MCF 10A (cell line): Measurements from ENCODE around the gene KIFC1. TPM values are rescaled to one million over a fixed set of nuclear protein-coding genes. Genes with fewer than 3 reads are reported as not detected.

Experiments used
- BruUV-seq: library from RNA; stranded (reverse); fragments of 400-500 nt; replicated peaks from 2 replicates; lab custom pipeline; 2021; lab: Mats Ljungman, UMichigan
- CTCF ChIA-PET: fragments of 300-600 bp; sonication (Branson Sonifier 250); formaldehyde crosslinking; extraction: SDS; loops from one replicate; lab custom pipeline; 2021; ENCODE audit warnings: antibody characterized with exemption, inconsistent platforms; lab: Yijun Ruan, JAX
- POLR2A ChIA-PET: fragments of 300-600, 350-650 bp; sonication (Branson Sonifier 250); formaldehyde crosslinking; extraction: SDS; loops from one replicate; lab custom pipeline; 2020; ENCODE audit warnings: antibody characterized with exemption, inconsistent platforms; lab: Yijun Ruan, JAX
- DNase-seq: peaks from one replicate; pipeline ENCODE4 v3.0.0-alpha.2; 2018; ENCODE audit not compliant: unreplicated experiment
- H3K27ac Mint-ChIP-seq: one replicate; pipeline ENCODE4 v1.8.0; 2022; ENCODE audit warnings: mild to moderate bottlenecking, low read depth, mixed read lengths; ENCODE audit not compliant: unreplicated experiment
- H3K27me3 Mint-ChIP-seq: one replicate; pipeline ENCODE4 v1.8.0; 2022; ENCODE audit warnings: mixed read lengths; ENCODE audit not compliant: insufficient read depth, unreplicated experiment
- H3K36me3 Mint-ChIP-seq: one replicate; pipeline ENCODE4 v1.8.0; 2022; ENCODE audit warnings: mild to moderate bottlenecking, moderate library complexity, mixed read lengths; ENCODE audit not compliant: insufficient read depth, unreplicated experiment
- H3K4me1 Mint-ChIP-seq: one replicate; pipeline ENCODE4 v1.8.0; 2022; ENCODE audit warnings: mixed read lengths; ENCODE audit not compliant: insufficient read depth, unreplicated experiment
- H3K4me3 Mint-ChIP-seq: one replicate; pipeline ENCODE4 v1.8.0; 2022; ENCODE audit warnings: mild to moderate bottlenecking, moderate library complexity, mixed read lengths; ENCODE audit not compliant: unreplicated experiment
- H3K9me3 Mint-ChIP-seq: one replicate; pipeline ENCODE4 v1.8.0; 2022; ENCODE audit warnings: mixed read lengths; ENCODE audit not compliant: unreplicated experiment
- CTCF ChIP-seq: fragments of 200-600 bp; IDR thresholded peaks from one replicate; pipeline ENCODE4 v1.8.0; 2022; ENCODE audit warnings: antibody characterized with exemption, mild to moderate bottlenecking; ENCODE audit not compliant: unreplicated experiment
- intact Hi-C: fragments of 100-400 bp; cut with micrococcal nuclease; formaldehyde crosslinking; loops from 2 replicates; pipeline ENCODE4 v1.14.1; 2022
- total RNA-seq: library from RNA; stranded (reverse); gene quantifications from 2 replicates; pipeline ENCODE4 v1.2.3, GENCODE V29; 2022

The KIFC1 gene
- total RNA-seq, 1 experiment from 2014 or later, result 27.1 TPM

- no TSS peak for BruUV-seq
- no peak for DNase-seq
- H3K4me1 Mint-ChIP-seq, result peaks cover 43% of the 10 kb centered on the region
- H3K36me3 Mint-ChIP-seq, result peaks cover 41% of the 10 kb centered on the region
- H3K27me3 Mint-ChIP-seq, result no peaks in the 10 kb centered on the region
- no peak overlapping the region for H3K4me3 Mint-ChIP-seq
- POLR2A ChIA-PET, result interaction anchor here (6.7 kb wide), 1 partner anchor 12 kb away, joined by 35 read pairs; no protein-coding TSS in a partner anchor
- intact Hi-C loops, result no loop called here
- CTCF ChIA-PET, result interaction anchor here (0.8 kb wide), 1 partner anchor 23 kb away, joined by 6 read pairs; no protein-coding TSS in a partner anchor
- no peak for TF ChIP-seq CTCF
- H3K9me3 Mint-ChIP-seq, result no peaks in the 10 kb centered on the region
- H3K27ac Mint-ChIP-seq, result no peak overlapping the region
Observed at GRCh38 chr6:33413241-33414120, 21.9 kb downstream of the KIFC1 start.

GRCh38 chr6:33414592-33415271 is 23.1 kb downstream of the KIFC1 start:
- no peaks in the 10 kb centered on the region for H3K27me3 Mint-ChIP-seq
- no peaks in the 10 kb centered on the region for H3K9me3 Mint-ChIP-seq
- peaks cover 41% of the 10 kb centered on the region for H3K36me3 Mint-ChIP-seq
- peaks cover 40% of the 10 kb centered on the region for H3K4me1 Mint-ChIP-seq
- TF ChIP-seq CTCF, result peak; percentile 13
- intact Hi-C loops, result no loop called here
- ChIA-PET CTCF (interaction anchor here (0.8 kb wide), 1 partner anchor 24 kb away, joined by 6 read pairs; no protein-coding TSS in a partner anchor), POLR2A (interaction anchor here (0.8 to 6.7 kb wide), 2 partner anchors 11 to 280 kb away, joined by 3 to 35 read pairs; no protein-coding TSS in a partner anchor)
- no peak overlapping the region for H3K27ac Mint-ChIP-seq
- DNase-seq, result no peak
- H3K4me3 Mint-ChIP-seq, result peak overlapping the region; percentile 15
- BruUV-seq, result no TSS peak

GRCh38 chr6:33415831-33416230 is 24.2 kb downstream of the KIFC1 start:
- H3K4me3 Mint-ChIP-seq, result peak overlapping the region; percentile 94
- peaks cover 36% of the 10 kb centered on the region for H3K4me1 Mint-ChIP-seq
- ChIA-PET POLR2A (interaction anchor here (0.8 to 3.4 kb wide), 3 partner anchors 10 to 279 kb away, joined by 3 to 23 read pairs (median 19); partner anchors contain the start of gene ZBTB9), CTCF (no interaction called here)
- H3K27me3 Mint-ChIP-seq, result no peaks in the 10 kb centered on the region
- no peak overlapping the region for H3K27ac Mint-ChIP-seq
- H3K9me3 Mint-ChIP-seq, result no peaks in the 10 kb centered on the region
- no TSS peak for BruUV-seq
- intact Hi-C loops, result no loop called here
- no peak for DNase-seq
- no peak for TF ChIP-seq CTCF
- peaks cover 41% of the 10 kb centered on the region for H3K36me3 Mint-ChIP-seq
